GM21390 (cell line): ENCODE data around the gene HSF5.
"Not testable (repeated sequence)": the region's sequence is repeated elsewhere in the genome, so short reads cannot be mapped to it uniquely, and the experiment has no call there.

ENCODE experiments used
- ATAC-seq: cut with Tn5 transposase; IDR thresholded peaks from one replicate; pipeline ENCODE4 v1.9.1; 2021; ENCODE audit not compliant: unreplicated experiment

Gene HSF5

DNA sequence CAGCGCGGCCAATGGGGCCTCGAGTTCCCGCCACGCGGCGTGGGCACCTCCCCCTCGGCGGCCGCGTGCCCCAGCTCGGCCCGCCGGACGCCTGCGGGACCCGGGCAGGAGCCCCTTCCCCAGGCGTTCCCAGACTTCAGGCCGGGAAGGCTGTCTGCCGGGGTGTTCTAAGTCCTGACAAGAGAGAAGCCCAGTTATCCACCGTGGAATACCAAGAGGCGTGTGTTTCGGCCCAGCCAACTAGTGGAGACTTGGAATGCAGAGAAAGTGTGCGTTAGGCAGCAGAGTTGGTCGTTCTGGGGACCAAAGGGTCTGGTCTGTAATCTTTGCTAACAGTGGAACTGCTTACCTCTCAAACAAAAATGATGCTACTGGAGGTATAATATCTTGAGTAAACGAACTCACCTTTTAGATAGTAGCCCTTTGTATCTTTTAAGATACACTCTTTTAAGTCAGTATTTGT, 251 bp upstream of the HSF5 start:
- no peak for ATAC-seq

DNA sequence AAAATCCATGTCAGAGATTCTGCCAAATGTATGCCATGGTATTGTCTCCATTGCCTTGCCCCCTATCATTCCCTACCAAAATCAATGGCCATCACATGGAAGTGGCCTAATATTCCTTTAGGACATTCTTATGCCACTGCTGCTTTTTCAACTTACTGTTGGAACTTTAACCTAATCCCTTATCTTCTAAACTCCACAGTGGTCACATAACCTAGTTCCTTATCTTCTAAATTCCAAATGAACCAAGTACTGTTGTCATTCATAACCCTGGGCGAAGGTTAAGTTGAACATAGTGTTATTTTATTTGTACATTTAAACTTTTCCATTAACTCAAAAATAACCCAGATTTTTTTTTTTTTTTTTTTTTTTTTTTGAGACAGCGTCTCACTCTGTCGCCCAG, 3.6 kb downstream of the HSF5 start:
- no peak for ATAC-seq

DNA sequence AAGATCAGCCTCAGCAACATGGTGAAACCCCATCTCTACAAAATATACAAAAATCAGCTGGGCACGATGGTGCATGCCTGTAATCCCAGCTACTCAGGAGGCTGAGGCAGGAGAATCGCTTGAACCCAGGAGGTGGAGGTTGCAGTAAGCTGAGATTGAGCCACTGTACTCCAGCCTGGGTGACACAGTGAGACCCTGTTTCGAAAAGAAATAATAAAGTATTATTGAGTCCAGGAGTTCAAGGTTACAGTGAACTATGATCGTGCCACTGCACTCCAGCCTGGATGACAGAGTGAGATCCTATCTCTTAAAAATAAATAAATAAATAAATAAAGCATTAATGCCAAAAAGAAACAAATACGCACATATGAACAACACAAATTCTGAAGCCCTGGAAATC, 6.4 kb downstream of the HSF5 start:
- ATAC-seq = not testable (repeated sequence)

DNA sequence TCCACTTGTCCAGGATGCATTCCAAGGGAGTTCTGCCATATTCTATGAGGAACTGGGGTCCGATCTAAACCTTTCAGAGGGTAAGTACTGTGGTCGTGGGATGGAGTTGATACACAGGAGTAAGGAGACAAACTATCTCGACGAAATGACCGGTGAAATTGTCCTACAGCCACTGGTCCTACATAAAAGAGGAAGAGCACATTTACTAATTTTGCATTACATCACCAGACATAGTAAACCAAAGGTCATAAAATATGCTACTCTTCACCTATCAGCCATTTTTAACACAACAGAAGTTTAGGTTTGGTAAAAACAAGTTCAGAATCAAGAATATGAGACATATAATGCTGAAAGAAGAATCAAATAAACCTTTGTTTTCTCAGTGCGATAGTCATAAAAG, 8.1 kb downstream of the HSF5 start:
- no peak for ATAC-seq

DNA sequence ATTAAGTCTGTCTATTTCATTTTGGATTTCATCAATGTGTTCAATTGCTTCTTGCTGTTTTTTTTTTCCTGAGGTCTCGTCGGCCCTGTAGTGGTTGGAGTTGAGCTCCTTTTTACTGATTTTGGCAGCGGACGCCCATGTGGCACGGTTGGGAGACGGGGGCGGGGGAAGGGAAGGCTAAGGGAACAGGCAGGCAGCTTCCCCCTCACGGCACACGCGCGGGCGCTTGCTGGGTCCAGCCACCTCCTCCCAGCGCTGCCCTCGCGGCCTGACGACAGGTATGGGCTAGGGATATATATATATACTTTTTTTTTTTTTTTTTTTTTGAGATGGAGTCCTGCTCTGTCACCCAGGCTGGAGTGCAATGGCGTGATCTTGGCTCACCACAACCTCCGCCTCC, 11.4 kb downstream of the HSF5 start:
- ATAC-seq = no peak

DNA sequence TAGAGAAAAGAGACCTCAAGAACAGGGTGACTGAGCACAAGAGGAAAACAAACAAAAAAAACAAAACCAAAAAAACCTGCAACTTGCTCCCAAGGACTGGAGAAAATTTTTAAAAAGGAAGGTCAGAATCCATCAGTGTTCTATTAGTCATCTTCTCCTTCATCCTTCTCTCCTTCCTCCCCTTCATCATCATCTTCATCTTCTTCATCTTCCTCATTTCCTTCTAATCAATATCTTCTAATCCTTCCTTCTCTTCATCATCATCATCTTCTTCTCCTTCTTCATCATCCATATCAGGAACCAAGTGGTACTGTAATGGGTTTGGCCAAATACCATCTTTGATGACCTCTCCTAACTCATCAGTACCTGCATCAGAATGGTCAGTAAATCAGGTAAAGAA, 12.2 kb downstream of the HSF5 start:
- no peak for ATAC-seq

DNA sequence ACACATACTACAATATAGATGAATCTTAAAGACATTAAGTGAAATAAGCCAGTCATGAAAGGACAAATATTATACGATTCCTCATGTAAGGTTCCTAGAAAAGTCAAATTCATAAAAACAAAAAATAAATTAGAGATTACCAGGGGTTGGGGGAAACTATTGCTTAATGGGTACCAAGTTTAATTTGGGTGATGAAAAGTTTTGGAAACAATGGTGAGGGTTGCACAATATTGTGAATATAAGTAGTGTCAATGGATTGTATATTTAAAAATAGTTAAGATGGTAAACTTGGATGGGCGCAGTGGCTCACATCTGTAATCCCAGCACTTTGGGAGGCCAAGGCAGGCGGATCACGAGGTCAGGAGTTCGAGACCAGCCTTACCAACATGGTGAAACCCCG, 17.9 kb downstream of the HSF5 start:
- no peak for ATAC-seq

DNA sequence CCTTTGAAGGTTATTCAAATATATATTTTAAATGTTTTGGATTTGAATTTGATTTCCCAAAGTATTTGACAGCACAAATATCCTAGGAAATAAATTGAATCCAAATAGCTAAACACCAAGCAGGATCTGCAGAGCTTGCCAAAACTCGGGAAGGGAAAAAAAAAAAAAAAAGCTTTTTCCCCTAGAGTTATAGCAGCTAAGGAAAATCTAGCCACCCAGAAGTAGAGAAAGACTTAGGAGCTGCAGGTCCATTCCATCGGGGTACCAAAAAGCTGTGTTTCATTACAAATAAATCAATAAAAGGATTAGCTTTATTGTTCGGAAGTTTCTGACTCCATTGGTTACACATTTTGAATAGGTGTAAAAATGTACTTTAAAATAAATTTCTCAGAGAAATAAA, 19.3 kb downstream of the HSF5 start:
- ATAC-seq = no peak

DNA sequence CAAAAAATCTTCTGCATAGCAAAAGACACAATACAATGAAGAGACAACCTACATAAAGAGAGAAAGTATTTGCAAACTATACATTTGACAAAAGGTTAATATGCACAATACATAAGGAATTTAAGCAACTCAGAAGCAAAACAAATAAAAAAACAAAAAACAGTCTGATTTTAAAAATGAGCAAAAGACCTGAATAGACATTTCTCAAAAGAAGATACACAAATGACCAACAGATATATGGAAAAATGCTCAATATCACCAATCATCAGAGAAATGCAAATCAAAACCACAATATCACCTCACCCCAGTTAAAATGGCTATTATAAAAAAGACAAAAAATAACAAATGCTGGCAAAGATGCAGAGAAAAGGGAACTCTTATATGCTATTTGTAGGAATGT, 32.7 kb downstream of the HSF5 start:
- no peak for ATAC-seq

DNA sequence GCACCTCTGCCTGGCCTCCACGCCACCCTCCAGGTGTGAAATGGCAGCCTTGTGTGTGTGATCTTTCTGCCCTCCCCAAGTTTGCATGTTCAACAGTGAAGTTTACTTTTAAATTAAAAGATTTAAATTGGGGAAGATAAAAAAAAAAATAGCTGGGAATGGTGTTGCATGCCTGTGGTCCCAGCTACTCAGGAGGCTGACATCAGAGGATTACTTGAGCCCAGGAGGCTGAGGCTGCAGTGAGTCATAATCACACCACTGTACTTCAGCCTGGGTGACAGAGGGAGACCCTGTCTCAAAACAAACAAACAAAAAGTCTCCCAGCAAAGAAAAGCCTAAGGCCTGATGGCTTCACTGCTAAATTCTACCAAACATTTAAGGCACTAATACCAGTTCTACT, 35.5 kb downstream of the HSF5 start:
- no peak for ATAC-seq

DNA sequence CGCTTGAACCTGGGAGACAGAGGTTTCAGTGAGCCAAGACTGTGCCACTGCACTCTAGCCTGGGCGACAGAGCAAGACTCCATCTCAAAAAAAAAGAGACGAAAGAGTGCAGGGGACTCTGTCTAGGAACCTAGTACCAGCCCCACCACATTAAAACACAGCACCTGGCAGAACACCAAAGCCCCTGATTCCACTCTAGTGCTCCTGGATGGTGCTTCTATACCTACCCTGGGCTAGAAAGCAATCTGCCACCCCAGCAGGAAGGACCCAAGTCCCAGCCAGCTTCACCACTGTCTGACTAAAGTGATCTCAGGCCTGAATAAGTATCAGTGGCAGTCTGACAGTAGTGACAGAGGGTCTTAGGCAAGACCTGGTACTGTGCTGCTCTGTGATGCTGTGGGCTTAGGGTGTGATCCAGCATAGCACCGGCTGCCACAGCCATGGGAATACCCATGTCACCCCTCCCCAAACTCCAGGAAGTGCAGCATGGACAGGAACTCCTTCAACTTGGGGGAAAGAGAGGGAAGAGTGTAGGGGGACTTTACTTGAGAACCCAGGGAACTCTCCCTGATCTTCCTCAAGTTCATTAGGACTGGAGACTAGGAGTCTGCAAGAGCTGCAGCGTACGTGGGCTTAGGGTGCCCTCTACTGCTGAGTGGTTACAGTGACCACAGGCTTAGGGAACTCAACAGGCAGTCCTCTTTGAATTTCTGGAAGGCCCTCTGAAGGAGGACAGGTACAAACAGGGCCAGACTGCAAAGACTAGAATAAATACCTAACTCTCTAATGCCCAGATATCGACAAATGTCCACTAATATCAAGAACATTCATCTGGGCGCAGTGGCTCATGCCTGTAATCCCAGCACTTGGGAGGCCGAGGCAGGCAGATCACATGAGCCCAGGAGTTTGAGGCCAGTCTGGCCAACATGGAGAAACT, 40.9 kb downstream of the HSF5 start:
- no peak for ATAC-seq

DNA sequence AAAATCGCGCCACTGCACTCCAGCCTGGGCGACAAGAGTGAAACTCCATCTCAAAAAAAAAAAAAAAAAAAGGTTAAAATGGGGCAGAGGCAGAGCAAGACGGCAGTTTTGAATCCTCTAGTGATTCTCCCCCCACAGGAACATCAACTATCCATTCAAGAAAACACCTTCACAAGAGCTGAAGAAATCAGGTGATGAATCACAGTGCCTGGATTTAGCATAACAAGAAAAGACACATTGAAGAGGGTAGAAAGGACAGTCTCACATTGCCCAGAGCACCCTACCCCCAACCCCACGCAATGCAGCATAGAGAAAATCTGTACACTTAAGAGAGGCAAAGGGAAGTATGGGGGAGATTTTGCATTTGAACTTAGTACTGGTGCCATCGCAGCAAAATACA, 42.1 kb downstream of the HSF5 start:
- no peak for ATAC-seq

DNA sequence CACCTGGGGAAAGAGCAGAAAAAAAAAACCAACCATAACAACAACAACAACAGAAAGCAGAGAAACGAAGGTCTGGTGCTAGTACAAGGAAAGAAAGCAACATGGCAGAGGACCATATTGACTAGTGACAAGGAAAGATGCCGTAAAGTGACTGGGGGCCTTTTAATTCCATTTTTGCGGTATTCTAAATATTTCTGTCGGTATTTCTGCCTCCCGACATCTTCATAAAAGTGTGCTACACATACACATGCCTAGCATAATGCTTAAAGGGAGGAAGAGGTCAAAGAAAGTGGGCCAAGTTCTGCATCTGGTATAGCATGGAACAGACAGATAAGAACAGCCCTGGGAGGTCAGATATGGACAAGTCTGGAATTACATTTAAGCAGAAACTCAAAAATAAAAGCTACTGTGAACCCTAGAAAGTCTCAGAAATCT, 51.4 kb downstream of the HSF5 start:
- no peak for ATAC-seq

DNA sequence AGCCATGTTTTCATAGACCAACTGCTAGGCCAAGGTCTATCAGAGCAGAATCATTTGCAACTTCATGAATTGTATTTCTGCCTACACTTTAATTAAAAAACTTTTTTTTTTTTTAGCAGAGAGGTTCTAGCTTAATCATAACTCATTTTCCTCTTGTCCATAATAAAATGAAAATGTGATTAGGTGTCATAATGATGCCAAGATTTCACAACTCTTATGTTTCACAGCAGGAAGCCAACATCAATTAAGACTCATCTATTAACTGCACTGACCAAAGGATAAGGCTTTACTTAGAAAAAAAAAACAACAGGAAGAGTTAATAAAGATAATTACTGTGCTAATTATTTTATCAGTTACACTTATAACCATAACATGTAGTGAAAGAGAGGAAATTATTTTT, 52.0 kb downstream of the HSF5 start:
- ATAC-seq = no peak

DNA sequence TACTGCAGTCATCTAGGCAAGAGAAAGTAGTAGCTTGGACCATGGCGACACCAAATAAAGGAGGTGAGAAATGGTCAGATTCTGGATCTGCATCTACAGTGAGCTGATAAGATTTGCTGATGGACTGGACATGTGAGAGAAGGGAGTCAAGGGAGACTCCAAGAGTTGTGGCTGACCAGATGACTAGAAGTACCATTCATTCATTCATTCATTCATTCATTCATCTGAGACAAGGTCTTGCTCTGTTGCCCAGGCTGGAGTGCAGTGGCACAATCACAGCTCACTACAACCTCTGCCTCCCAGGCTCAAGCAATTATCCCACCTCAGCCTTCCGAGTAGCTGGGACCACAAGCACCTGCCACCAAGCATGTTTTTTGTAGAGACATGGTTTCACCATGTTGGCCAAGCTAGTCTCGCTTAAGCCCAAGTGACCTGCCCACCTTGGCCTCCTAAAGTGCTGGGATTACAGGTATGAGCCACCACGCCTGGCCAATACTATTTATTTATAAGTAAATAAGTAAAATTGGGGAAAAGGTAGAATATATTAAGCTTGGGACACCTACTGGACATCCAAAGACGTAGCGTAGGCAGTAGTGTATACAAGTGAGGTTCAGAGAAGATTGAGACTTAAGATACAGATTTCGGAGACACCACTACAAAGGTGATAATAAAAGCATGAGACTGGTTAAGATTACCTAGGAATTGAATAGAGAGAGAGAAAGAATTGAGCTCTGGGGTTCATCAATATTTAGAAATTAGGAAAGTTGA, 55.2 kb downstream of the HSF5 start:
- ATAC-seq = no peak

DNA sequence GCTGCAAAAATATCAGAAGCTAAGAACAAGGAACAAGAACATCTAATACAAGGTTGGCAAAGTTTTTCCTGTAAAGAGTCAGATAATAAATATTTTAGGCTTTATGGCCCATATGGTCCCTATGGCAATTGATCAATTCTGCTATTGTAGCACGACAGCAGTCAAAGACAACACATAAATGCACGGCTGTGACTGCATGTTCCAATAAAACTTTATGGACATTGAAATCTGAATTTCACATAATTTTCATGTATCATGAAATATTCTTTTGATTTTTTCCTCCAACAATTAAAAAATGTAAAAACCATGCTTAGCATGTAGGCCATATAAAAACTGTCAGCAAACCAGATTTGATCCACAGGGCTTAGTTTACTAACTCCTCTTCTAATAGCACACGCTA, 60.4 kb downstream of the HSF5 start:
- no peak for ATAC-seq

DNA sequence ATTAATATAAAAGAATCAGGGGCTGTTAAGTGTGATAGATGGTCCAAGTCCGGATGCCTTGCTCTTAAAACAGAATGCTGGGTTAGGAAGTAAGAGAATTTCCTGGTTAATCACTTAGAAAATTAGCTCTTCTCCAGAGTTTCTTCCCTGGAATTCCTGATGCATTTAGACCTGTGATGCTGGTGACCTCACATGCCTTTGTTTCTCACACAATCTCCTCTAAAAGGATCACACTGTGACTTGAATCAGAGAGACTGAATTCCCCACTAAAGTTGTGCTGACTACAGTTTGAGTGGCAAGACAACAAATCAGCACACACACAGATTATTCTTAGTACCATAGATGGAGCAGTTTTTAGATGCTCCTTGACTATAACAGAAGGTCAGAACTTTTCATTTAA, 66.5 kb downstream of the HSF5 start:
- no peak for ATAC-seq

DNA sequence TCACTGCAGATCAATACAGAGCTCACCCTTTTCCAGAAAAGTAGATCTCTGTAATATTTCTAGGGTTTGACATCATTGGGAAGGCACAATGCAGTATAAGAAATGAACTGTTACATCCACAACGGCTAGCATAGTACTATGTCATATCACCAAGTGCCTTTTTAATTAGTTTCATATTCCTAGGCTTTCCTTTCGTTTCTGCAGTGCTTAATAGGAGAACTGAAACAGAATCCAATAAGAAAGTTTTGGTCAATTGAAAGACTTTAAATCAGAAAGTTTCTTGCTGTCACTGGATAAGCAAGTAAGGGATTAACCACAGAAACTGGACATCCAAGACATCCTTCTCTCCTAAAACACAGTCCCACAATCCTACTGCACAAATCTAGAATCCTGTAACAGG, 67.4 kb downstream of the HSF5 start:
- no peak for ATAC-seq

DNA sequence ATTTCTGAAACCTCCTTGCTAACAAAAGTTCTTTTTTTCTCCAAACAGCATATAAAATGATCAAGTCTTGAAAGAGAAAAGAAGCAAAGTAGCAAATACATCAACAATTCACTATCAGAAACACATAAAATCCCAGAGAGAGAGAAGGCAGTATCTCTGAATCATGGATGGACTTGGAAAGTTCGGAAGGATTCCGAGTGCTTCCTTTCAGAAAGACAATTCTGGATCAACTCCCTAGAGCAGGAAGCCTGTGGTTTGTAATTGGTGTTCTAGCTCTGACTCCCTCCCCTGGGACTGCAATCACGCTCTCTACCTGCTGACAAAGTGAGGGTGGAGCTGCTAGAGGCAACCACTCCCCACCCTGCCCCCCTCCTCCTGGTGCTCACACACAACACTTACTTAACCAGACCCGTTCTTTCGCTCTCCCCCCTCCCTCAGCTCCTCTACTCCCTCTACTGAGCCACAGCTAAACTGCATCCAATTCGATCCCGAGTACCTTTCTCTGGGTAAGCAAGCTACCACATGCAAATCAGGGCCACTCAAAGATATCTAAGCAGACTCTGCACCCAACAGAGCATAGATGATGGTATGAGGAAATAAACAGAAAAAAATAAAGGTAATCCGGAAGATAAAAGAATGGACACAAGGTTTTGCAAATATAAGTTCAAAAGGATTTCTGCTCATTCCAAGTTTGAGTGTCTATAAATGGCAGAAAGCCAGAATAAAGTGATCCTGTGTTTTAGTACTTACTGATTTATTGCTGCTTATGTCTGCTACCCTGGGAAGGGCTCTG, 70.7 kb downstream of the HSF5 start, which contains the start of gene RNF43:
Gene RNF43 (minus strand): TSS at position 235 of the 793 bp plus-strand sequence. CDS start 1,957 bp downstream, outside the sequence.
- ATAC-seq = peak; percentile 93

DNA sequence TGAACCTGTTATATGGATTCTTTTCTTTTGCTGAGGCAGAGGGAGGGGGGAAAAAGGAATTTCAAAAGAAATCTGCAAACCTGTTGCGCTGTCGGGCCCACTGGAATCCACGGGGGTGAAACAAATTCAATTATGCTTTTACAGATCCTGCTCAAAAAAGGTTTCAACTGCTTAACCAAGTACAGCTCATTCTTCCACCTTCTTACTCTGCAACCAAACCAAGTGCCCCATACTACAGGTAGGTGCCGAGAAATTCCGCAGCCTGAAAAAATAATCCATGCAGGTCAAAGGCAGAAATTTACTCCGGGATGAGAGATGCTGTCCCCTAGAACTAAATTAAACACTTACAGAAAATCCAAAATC, 71.3 kb downstream of the HSF5 start:
- no peak for ATAC-seq

DNA sequence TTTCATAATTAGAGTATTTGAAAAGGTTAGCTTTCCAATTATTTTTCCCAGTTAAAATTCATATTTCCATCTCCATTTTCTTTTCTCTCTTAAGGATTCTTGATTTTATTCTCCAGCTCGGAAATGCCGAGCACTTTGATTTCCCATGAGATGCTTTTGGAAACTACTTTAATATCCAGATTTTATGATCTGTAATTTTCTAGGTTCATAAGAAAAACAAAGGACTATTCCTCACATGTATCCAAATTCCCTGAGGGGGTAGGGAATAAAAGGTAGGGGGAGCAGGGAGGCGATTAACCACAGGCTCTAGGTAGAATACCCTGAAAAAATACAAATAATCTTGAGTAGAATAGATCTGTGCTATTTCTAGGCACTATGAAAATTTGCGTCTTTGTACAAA, 71.8 kb downstream of the HSF5 start:
- no peak for ATAC-seq
